Natural killer cell treated with Interleukin-12 subunit alpha and Interleukin-12 subunit beta and Interleukin-15 and Interleukin-18, amount 100 ng/mL, for 72 hours (primary cell): Measurements from ENCODE around the gene SLIT1. TPM values are rescaled to one million over a fixed set of nuclear protein-coding genes. Genes with fewer than 3 reads are reported as not detected.

ENCODE experiments used
- ATAC-seq, 2 donors: fragments of 150-1000 bp; cut with Tn5 transposase in 1 of 2; sonication (Bioruptor Pico), chemical (Tn5 transposase) in 1 of 2; 2 replicates each; pipeline ENCODE4 v1.10.0; 2021
- DNase-seq: peaks from one replicate; pipeline ENCODE4 v3.0.0; 2022; ENCODE audit warnings: low spot score
- H3K27ac Mint-ChIP-seq, 2 donors: 1 replicate in 1 of 2; 2 replicates in 1 of 2; pipeline ENCODE4 v1.8.0; 2022; ENCODE audit warnings: mixed read lengths in 2 of 2, mild to moderate bottlenecking in 1 of 2, moderate library complexity in 1 of 2
- H3K27me3 Mint-ChIP-seq, 2 donors: 1 replicate in 1 of 2; 2 replicates in 1 of 2; pipeline ENCODE4 v1.8.0; 2022; ENCODE audit warnings: mixed read lengths in 2 of 2
- H3K36me3 Mint-ChIP-seq: one replicate; pipeline ENCODE4 v1.8.0; 2022; ENCODE audit warnings: mixed read lengths
- H3K4me1 Mint-ChIP-seq, 2 donors: 1 replicate in 1 of 2; 2 replicates in 1 of 2; pipeline ENCODE4 v1.8.0; 2022; ENCODE audit warnings: low read depth in 2 of 2, mixed read lengths in 2 of 2, mild to moderate bottlenecking in 1 of 2
- H3K4me3 Mint-ChIP-seq: one replicate; pipeline ENCODE4 v1.8.0; 2022; ENCODE audit warnings: mixed read lengths
- H3K9me3 Mint-ChIP-seq: 2 replicates; pipeline ENCODE4 v1.8.0; 2022; ENCODE audit warnings: mixed read lengths
- total RNA-seq, 2 donors: library from RNA; stranded (reverse); gene quantifications; one replicate each; pipeline ENCODE4 v1.2.3, GENCODE V29; 2022

The SLIT1 gene
- total RNA-seq, 2 donors from 2014 or later: 0.48 to 0.78 TPM

GRCh38 chr10:97153270-97153850 lies 32.4 kb downstream of the SLIT1 start:
- Mint-ChIP-seq H3K27me3 (no peaks in the 10 kb centered on the region), H3K9me3 (no peaks in the 10 kb centered on the region), H3K36me3 (no peaks in the 10 kb centered on the region), H3K4me1 (no peaks in the 10 kb centered on the region), H3K4me3 (no peak overlapping the region), H3K27ac (no peak overlapping the region)
- no peak for ATAC-seq
- DNase-seq: no peak

- Mint-ChIP-seq H3K27ac (no peak overlapping the region), H3K4me1 (no peaks in the 10 kb centered on the region), H3K36me3 (no peaks in the 10 kb centered on the region), H3K9me3 (no peaks in the 10 kb centered on the region), H3K4me3 (no peak overlapping the region), H3K27me3 (no peaks in the 10 kb centered on the region)
- DNase-seq: no peak
- ATAC-seq: no peak
Measured at GRCh38 chr10:97151307-97151914, 34.3 kb downstream of the SLIT1 start.

DNA sequence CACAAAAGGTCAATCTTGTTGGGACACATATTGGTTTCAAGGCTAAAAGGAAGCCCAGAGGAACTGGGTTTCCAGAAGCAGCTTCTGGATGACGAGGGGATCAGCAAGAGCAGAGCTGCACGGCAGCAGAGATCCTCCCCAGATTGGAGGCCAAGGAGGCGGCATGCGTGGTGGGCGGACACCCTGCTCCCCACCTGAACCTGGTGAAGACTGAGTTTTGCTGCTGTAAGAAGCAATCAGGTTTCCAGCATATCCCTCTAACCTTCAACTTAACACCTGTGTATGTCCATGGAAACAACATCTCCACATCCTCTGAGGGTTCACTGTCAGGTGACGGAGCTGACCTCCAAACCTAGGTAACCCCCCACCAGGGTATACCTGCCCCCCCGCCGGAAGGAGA lies 35.1 kb downstream of the SLIT1 start:
- Mint-ChIP-seq H3K36me3 (no peaks in the 10 kb centered on the region), H3K4me1 (no peaks in the 10 kb centered on the region), H3K27me3 (no peaks in the 10 kb centered on the region), H3K4me3 (no peak overlapping the region), H3K27ac (no peak overlapping the region), H3K9me3 (no peaks in the 10 kb centered on the region)
- no peak for ATAC-seq
- no peak for DNase-seq

DNA sequence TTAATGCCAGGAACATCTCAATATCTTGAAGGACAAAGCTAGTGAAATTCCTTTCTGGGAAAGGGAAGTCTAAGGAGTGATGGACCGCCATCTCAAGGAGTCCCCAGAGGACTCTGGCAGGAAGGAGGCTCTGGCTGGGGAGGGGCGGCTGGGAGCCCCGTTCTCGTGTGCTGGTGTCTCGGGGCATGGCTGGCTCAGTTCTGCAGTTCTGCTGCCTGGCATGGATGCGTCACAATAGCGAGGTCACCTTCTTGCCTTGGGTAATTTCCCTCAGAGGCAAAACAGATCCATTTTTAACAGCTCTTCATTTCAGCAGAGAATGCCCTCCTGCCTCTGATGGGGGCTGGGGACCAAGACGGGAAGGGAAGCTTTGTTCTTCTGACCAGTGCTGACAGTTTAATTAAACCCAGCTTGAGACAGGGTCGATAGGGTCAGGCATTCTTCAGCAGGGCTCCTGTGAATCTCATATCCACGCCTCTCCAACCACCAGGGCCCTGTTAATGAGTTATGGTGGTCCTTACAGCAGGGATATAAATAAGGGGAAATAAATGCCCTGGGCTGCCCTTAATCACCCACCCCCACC lies 35.7 kb downstream of the SLIT1 start:
- Mint-ChIP-seq H3K4me1 (no peaks in the 10 kb centered on the region), H3K9me3 (no peaks in the 10 kb centered on the region), H3K27ac (no peak overlapping the region), H3K36me3 (no peaks in the 10 kb centered on the region), H3K27me3 (no peaks in the 10 kb centered on the region), H3K4me3 (no peak overlapping the region)
- no peak for DNase-seq
- no peak for ATAC-seq

- no peaks in the 10 kb centered on the region for H3K9me3 Mint-ChIP-seq
- H3K4me3 Mint-ChIP-seq: no peak overlapping the region
- no peak overlapping the region for H3K27ac Mint-ChIP-seq
Measured at GRCh38 chr10:97149079-97149531, 36.7 kb downstream of the SLIT1 start.

GRCh38 chr10:97144297-97144696 lies 41.5 kb downstream of the SLIT1 start:
- peaks cover 7 to 12% of the 10 kb centered on the region in 2 donors for H3K27me3 Mint-ChIP-seq
- no peaks in the 10 kb centered on the region for H3K36me3 Mint-ChIP-seq
- no peak overlapping the region for H3K4me3 Mint-ChIP-seq
- no peaks in the 10 kb centered on the region for H3K4me1 Mint-ChIP-seq
- no peak for ATAC-seq
- no peak for DNase-seq
- no peaks in the 10 kb centered on the region for H3K9me3 Mint-ChIP-seq
- no peak overlapping the region for H3K27ac Mint-ChIP-seq

More at GRCh38 chr10:97149079-97149531, 36.7 kb downstream of the SLIT1 start:
- ATAC-seq (no peak), DNase-seq (no peak)
- Mint-ChIP-seq H3K4me1 (no peaks in the 10 kb centered on the region), H3K36me3 (no peaks in the 10 kb centered on the region), H3K27me3 (no peaks in the 10 kb centered on the region)

DNA sequence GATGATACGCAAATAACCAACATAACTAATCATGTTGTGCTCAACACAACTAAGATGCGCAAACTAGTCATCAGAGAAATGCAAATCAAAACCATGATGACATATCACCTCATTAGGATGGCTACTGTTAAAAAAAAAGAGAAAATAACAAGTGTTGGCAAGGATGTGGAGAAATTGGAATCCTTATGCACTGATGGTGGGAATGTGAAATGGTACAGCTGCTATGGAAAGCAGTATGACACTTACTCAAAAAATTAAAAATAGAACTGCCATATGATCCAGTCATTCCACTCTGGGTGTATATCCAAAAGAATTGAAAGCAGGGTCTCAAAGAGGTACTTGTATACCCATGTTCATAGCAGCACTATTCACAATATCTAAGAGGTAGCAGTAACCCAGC lies 42.9 kb downstream of the SLIT1 start:
- H3K36me3 Mint-ChIP-seq: no peaks in the 10 kb centered on the region
- peaks cover 7 to 19% of the 10 kb centered on the region in 2 donors for H3K27me3 Mint-ChIP-seq
- no peaks in the 10 kb centered on the region for H3K9me3 Mint-ChIP-seq

GRCh38 chr10:97140902-97141745 lies 44.6 kb downstream of the SLIT1 start:
- H3K27me3 Mint-ChIP-seq: peaks cover 7 to 19% of the 10 kb centered on the region in 2 donors
- DNase-seq: no peak
- ATAC-seq: no peak
- H3K36me3 Mint-ChIP-seq: no peaks in the 10 kb centered on the region
- H3K4me1 Mint-ChIP-seq: no peaks in the 10 kb centered on the region
- H3K27ac Mint-ChIP-seq: no peak overlapping the region
- H3K4me3 Mint-ChIP-seq: no peak overlapping the region
- no peaks in the 10 kb centered on the region for H3K9me3 Mint-ChIP-seq

More for the DNA sequence above, 42.9 kb downstream of the SLIT1 start:
- Mint-ChIP-seq H3K4me1 (no peaks in the 10 kb centered on the region), H3K27ac (no peak overlapping the region), H3K4me3 (no peak overlapping the region)
- DNase-seq (no peak), ATAC-seq (no peak)

GRCh38 chr10:97140049-97140846 lies 45.5 kb downstream of the SLIT1 start:
- Mint-ChIP-seq H3K9me3 (no peaks in the 10 kb centered on the region), H3K27me3 (peaks cover 7 to 19% of the 10 kb centered on the region in 2 donors), H3K4me3 (no peak overlapping the region), H3K27ac (no peak overlapping the region), H3K36me3 (no peaks in the 10 kb centered on the region), H3K4me1 (no peaks in the 10 kb centered on the region)
- DNase-seq (no peak), ATAC-seq (no peak)

GRCh38 chr10:97139651-97140048 lies 46.1 kb downstream of the SLIT1 start:
- Mint-ChIP-seq H3K9me3 (no peaks in the 10 kb centered on the region), H3K27me3 (peaks cover 7 to 19% of the 10 kb centered on the region in 2 donors), H3K36me3 (no peaks in the 10 kb centered on the region), H3K4me3 (no peak overlapping the region), H3K27ac (no peak overlapping the region), H3K4me1 (no peaks in the 10 kb centered on the region)
- DNase-seq: no peak
- ATAC-seq: no peak

DNA sequence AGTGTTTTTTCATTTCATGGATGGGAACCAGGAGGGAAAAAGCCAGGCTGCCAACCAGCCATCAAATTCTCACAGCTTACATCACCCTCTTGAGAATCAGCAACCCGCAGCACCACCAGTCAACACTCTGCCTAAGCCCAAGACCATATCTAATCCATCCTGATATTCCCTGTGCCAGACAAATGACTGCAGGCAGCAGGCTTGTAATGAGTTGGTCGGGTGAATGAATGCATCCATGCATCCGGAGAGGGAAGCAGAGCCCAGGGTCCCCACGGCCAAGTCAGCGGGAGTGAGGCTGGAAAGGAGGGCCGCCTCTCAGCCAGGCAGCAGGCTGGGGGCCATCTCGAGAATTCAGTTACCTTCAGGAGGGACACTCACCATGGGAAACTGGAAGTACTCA lies 46.9 kb downstream of the SLIT1 start:
- H3K27ac Mint-ChIP-seq: no peak overlapping the region
- no peaks in the 10 kb centered on the region for H3K4me1 Mint-ChIP-seq
- H3K4me3 Mint-ChIP-seq: no peak overlapping the region
- peak in 1 of 2 donors; percentile 24 for ATAC-seq
- no peaks in the 10 kb centered on the region for H3K36me3 Mint-ChIP-seq
- no peak for DNase-seq
- no peaks in the 10 kb centered on the region for H3K9me3 Mint-ChIP-seq
- peaks cover 7 to 19% of the 10 kb centered on the region in 2 donors for H3K27me3 Mint-ChIP-seq

GRCh38 chr10:97138174-97138573 lies 47.6 kb downstream of the SLIT1 start:
- Mint-ChIP-seq H3K27me3 (peaks cover 7 to 19% of the 10 kb centered on the region in 2 donors), H3K9me3 (no peaks in the 10 kb centered on the region), H3K36me3 (no peaks in the 10 kb centered on the region), H3K4me1 (no peaks in the 10 kb centered on the region), H3K27ac (no peak overlapping the region), H3K4me3 (no peak overlapping the region)
- DNase-seq: no peak
- no peak for ATAC-seq

DNA sequence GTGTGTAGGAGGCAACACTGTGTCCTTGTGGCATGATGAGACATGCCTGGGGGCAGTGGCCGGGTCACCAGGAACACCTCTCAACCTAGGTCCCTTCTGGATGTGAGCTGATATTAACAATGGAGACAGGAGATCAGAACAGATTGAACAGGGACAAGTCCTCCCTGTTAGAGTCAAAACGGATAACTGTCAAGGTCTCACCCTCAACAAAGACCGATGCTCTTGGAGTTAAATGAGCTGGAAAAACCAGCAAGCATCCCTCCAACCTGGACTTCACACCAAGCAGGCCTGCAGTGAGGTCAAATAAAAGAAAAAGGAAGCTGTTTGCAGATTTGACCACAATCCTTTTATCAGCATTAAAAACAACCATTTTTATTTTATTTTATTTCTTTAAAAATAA lies 49.0 kb downstream of the SLIT1 start:
- H3K4me1 Mint-ChIP-seq: no peaks in the 10 kb centered on the region
- no peak for DNase-seq
- peaks cover 7 to 9% of the 10 kb centered on the region in 2 donors for H3K27me3 Mint-ChIP-seq
- H3K36me3 Mint-ChIP-seq: no peaks in the 10 kb centered on the region
- H3K27ac Mint-ChIP-seq: no peak overlapping the region
- H3K4me3 Mint-ChIP-seq: no peak overlapping the region
- ATAC-seq: no peak
- H3K9me3 Mint-ChIP-seq: no peaks in the 10 kb centered on the region
